Ammon's horn (tissue), 1 donor: ENCODE data around the gene TRAF3.
"Not testable (repeated sequence)": the region's sequence is repeated elsewhere in the genome, so short reads cannot be mapped to it uniquely, and the experiment has no call there.

Experiments used
- DNase-seq: peaks from one replicate; pipeline ENCODE4 v3.0.0-alpha.2; 2016; ENCODE audit warnings: low spot score

Gene TRAF3

DNA sequence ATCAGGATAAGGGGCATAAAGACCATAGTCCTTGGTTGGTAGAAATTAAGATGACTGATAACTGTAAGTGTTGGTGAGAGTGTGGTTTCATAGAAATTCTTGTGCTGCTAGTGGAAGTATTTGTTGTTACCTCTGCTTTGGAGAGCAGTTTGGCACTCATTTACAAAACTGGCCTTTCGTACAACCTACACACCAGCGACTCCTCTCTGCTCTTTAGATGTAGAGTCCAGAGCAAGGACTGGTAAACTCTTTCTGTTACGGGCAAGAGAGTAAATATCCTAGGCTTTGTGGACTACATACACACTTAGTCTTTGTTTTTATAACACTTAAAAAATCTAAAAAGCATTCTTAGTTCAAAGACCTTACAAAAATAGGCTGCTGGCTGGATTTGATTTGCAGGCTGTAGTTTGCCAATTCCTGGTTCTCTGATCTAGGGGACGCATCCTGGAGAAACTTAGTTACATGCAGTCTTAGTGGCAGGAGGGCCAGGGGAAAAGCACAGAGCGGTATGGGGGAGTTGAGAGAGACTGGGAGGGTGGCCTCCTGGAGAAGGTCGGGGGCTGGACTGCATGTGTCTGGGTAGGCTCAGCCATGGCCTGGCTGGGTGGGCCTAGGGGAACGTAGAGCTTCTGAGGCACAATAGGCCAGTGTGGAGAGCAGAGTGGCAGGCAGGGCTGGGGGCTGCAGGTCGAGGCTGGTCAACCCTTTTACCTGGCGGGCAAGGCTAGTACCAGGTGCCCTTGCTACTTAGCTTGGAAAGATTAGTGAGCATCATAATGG is 89.9 kb downstream of the TRAF3 start:
- DNase-seq: no peak

DNA sequence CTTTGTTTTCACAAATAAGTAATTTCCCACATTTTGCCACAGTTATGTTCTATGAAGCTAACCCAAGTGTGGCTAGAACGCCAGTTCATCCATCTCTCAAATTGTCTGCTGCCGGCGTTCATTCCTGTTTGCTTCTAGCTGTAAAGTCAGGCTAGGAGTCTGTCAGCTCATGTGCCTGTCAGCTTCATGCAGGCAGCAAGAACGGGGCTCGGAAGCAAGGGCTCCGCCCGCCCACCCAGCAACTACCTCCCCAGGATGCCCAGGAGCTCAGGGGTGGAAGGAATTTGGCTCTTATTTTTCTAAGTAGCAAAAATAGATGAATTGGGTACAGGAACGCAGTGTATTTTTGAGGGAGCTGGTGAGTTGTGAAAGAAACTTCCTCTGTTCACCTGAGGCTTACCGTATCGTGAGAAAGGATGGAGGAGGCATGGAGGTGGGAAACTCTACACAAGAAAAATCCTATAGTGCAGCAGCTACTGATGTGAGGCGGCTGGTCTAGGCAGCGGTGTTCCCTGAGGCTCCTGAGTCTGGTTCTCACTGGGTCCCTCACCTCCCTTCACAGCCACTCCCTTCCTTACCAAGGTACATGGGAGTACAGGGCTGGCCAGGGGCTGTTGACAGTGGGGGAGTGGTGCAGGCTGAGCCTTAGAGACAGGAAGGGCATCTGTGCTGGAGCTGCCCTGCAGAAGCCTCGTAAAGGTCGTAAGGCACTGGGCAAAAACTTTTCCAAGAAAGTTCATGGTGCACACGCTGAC is 90.8 kb downstream of the TRAF3 start:
- DNase-seq: no peak

- DNase-seq: peak; percentile 29
Observed at GRCh38 chr14:102868956-102869547, 91.8 kb downstream of the TRAF3 start.

- no peak for DNase-seq
Observed at GRCh38 chr14:102870246-102870645, 93.0 kb downstream of the TRAF3 start.

DNA sequence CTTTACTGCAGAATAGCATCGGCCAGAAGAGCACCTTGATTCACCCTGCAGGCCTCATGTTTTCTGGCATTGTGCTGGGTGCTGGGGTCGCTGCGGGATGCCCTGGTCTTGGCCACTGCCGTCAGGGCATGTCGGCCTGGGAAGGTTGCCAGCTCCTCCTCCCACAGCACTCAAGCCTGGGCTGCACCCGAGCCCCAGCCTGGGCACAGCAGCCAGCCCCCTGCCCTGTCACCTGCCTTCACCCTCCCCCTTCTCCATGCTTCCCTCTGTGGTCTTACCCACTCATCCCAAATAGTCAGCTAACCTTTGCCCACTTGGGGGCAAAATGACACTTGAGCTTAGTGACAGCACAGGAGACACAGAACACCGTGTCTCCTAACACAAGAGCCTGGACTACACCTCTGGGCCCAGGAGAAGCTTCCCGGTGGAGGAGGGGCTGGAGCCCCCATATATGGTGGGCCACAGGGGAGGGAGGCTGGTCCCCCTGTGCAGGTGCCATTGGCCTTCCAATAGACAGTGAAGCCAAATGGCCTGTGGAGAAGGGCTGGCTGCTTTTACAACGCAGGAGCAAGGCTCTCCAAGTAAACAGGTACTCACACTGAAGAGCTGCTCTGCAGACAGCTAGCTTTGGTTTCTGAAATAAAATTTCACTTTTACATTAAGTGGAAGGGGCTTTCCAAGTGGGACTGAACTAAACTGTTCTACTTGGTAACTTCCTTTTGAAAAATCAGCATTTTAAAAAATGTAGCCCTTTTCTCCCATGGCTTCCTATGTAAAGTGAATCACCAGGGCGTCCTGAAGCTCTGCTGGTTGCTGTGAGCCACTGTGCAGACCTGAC is 94.0 kb downstream of the TRAF3 start:
- DNase-seq: no peak

- no peak for DNase-seq
Observed at GRCh38 chr14:102872020-102872419, 94.8 kb downstream of the TRAF3 start.

DNA sequence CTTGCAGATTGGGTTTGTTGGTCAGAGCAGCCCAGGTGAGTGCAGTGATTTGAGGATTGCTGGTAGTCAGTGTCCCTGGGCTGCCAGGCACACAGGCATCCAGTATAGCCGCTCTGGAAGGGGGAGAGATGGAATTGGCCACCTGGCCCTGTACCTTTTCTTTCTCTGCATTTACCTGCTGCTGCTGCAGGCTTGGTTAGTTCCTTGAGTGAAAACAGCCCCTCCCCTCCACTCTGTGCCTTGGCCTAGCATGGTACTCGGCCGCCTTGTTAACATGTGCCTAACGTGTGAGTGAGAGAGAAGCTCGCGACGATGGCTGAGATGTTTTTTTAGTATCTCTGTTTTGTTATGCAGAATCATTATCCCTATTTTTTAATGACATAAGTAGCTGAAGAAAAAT is 95.9 kb downstream of the TRAF3 start:
- no peak for DNase-seq

GRCh38 chr14:102873546-102874061 is 96.4 kb downstream of the TRAF3 start:
- DNase-seq: no peak

GRCh38 chr14:102875652-102876051 is 98.4 kb downstream of the TRAF3 start:
- no peak for DNase-seq

- DNase-seq: not testable (repeated sequence)
Observed at GRCh38 chr14:102877511-102877910, 100.3 kb downstream of the TRAF3 start.

DNA sequence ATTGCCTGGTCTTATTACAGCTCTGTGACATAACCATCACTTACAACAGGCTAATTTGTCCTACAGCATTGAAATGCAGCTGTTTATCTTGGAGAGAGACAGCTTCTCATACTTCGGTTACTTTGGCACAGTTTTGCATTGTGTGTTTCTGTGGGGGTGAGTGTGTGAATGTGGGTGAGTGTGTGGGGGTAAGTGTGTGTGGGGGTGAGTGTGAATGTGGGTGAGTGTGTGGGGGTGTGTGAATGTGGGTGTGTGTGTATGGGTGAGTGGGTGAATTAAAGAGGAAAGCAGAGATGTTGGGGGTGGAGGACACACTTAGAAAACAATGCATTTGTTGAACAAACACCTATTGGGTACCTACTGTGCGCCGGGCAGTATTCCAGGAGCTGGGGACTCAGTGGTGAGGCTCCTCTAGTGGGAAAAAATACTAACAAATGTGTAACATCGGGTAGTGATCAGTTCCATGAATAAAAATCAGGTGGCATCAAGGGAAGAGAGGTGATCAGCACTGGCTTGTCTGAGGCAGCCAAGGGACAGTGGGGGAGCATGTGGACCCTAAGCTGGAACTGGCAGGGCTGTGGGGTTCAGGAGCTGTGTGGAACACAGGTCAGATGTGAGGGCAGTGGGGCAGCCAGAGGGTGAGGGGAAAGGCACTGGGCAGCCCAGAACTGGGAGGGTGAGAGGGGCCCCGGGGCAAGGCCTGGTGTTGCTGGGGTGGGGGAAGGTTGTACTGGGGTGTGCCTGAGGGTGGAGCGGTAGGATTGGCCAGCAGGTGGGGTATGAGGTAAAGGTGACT is 101.1 kb downstream of the TRAF3 start:
- DNase-seq: no peak

DNA sequence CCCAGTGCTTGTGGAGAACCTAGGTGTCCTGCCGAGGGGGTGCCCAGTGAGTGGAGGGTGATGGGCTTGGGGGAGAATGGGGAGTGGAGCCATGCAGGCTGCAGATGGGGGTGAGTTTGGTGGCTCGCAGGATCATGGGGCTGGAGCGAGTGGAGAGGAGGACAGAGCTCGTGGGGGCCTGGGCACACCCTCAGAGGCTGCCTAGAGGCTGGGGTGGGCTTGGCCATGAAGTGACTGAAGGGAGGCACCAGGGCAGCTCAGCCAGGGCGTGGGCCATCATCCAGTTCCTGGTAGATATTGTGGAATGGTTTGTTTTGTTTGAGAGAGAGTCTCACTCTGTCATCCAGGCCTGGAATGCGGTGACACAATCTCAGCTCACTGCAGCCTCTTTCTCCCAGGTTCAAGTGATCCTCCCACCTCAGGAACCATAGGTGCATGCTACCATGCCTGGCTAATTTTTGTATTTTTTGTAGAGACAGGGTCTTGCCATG is 101.8 kb downstream of the TRAF3 start:
- DNase-seq: no peak

GRCh38 chr14:102882226-102882906 is 105.1 kb downstream of the TRAF3 start:
- no peak for DNase-seq

DNA sequence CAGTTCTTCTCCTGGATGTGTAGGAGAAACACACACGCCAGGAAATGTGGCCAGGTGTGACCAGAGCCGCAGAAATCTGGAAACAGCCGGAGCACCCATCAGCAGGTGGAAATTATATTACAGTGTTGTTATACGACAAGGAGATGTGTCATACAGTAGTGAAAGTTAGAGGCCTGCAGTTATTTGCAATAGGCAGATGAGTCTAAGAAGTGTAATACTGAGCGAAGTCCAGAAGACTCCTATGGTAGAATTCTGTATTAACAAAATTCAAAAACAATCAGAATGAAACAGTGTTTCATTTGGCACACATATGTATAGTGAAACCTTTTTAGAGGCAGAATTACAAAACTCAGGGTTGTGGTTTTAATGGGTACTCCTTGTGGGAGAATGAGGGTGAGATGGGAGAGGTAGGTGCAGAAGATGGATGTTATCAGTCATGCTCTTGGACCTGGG is 105.9 kb downstream of the TRAF3 start:
- no peak for DNase-seq

GRCh38 chr14:102883554-102883953 is 106.3 kb downstream of the TRAF3 start:
- DNase-seq: no peak

DNA sequence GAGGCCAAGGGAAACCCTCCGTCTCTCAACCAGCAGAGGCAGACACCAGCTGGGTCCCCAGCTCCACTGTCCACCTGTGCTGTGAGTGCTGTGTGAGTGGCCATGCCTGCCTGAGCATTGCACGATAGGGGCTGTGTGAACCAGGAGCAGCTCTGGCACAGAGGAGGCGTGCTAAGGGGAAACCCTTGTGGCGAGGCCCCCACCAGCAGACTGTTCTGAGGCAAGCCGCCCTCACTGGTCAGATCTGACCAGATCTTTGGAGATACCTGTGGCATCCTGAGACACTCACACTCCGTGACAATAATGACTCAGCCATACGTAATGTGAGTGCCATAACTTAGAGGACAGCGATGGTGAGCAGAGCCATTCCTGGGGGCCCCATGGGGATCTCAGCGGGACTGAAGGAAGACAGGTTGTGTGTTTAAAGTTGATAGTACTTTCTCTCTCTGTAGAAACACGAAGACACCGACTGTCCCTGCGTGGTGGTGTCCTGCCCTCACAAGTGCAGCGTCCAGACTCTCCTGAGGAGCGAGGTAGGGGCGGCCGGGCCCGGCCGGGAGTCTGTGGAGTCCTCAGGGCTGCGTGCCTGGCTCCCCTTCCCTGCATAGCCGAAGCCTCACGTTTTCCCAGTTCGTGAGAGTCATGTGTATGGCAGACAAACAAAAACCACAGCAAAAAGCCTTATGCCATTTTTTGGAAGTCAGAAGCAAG is 108.6 kb downstream of the TRAF3 start:
- no peak for DNase-seq

GRCh38 chr14:102888748-102889147 is 111.5 kb downstream of the TRAF3 start:
- DNase-seq: no peak

DNA sequence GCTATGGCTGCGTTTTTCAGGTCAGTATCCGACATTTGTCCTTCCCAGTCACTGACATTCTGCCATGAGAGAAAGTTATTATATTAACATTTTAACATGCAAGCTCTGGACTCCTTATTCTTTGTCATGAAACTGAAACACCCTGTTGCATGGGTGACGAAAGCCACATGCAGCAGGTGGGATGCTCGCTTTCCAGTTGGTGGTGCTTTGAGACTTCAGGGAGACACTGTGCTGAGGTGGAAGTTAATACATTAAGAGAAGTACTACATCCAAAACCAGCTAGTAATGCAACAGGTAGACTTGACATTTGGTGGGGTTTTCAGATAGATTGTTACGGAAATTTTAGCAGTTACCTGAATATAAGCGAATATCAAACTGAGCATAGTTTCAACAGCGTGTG is 112.4 kb downstream of the TRAF3 start:
- no peak for DNase-seq

GRCh38 chr14:102891111-102891510 is 113.9 kb downstream of the TRAF3 start:
- no peak for DNase-seq

- no peak for DNase-seq
Observed at GRCh38 chr14:102891556-102891955, 114.3 kb downstream of the TRAF3 start.
